ENCODE results near the gene NSMF.

The NSMF gene

GRCh38 chr9:137435381-137435891 is 23.7 kb downstream of the NSMF start:
- H3K9me3 ChIP-seq (ENCODE audit: low read depth, low read length), result no peaks in the 10 kb centered on the region
- no peak overlapping the region for H3K4me3 ChIP-seq
- H3K27ac ChIP-seq, result no peak overlapping the region
- no peak overlapping the region for H3K9ac ChIP-seq (ENCODE audit: insufficient read length)
- DNase-seq (ENCODE audit: low read depth, low spot score), result no peak
- no peaks in the 10 kb centered on the region for H3K36me3 ChIP-seq (ENCODE audit: insufficient read depth, low read length)
- TF ChIP-seq FOXP2 (optimal IDR thresholded peaks at IDR 0.05; ENCODE audit: control extremely low read depth, extremely low read length, insufficient read depth) (no peak), EZH2 (IDR thresholded peaks at IDR 0.05) (no peak), POLR2AphosphoS5 (IDR thresholded peaks at IDR 0.05; ENCODE audit: borderline replicate concordance, low read depth, low read length) (no peak)

- no peak for DNase-seq (ENCODE audit: low read depth, low spot score)
- Histone ChIP-seq H3K9me3 (ENCODE audit: low read depth, low read length) (no peaks in the 10 kb centered on the region), H3K9ac (ENCODE audit: insufficient read length) (no peak overlapping the region), H3K36me3 (ENCODE audit: insufficient read depth, low read length) (no peaks in the 10 kb centered on the region), H3K27ac (no peak overlapping the region), H3K4me3 (no peak overlapping the region)
- TF ChIP-seq EZH2 (IDR thresholded peaks at IDR 0.05), result no peak
- no peak for TF ChIP-seq POLR2AphosphoS5 (IDR thresholded peaks at IDR 0.05; ENCODE audit: borderline replicate concordance, low read depth, low read length)
- no peak for TF ChIP-seq FOXP2 (optimal IDR thresholded peaks at IDR 0.05; ENCODE audit: control extremely low read depth, extremely low read length, insufficient read depth)
Measured at GRCh38 chr9:137434498-137435380, 24.4 kb downstream of the NSMF start.

- no peak for TF ChIP-seq EZH2 (IDR thresholded peaks at IDR 0.05)
- TF ChIP-seq POLR2AphosphoS5 (IDR thresholded peaks at IDR 0.05; ENCODE audit: borderline replicate concordance, low read depth, low read length), result no peak
- no peak for TF ChIP-seq FOXP2 (optimal IDR thresholded peaks at IDR 0.05; ENCODE audit: control extremely low read depth, extremely low read length, insufficient read depth)
- H3K27ac ChIP-seq, result no peak overlapping the region
- no peak for DNase-seq (ENCODE audit: low read depth, low spot score)
- H3K9ac ChIP-seq (ENCODE audit: insufficient read length), result no peak overlapping the region
- no peaks in the 10 kb centered on the region for H3K9me3 ChIP-seq (ENCODE audit: low read depth, low read length)
- no peaks in the 10 kb centered on the region for H3K36me3 ChIP-seq (ENCODE audit: insufficient read depth, low read length)
- H3K4me3 ChIP-seq, result no peak overlapping the region
Measured at GRCh38 chr9:137433916-137434431, 25.2 kb downstream of the NSMF start.

GRCh38 chr9:137433349-137433915 is 25.7 kb downstream of the NSMF start:
- no peak overlapping the region for H3K9ac ChIP-seq (ENCODE audit: insufficient read length)
- H3K27ac ChIP-seq, result no peak overlapping the region
- no peaks in the 10 kb centered on the region for H3K9me3 ChIP-seq (ENCODE audit: low read depth, low read length)
- TF ChIP-seq POLR2AphosphoS5 (IDR thresholded peaks at IDR 0.05; ENCODE audit: borderline replicate concordance, low read depth, low read length) (no peak), FOXP2 (optimal IDR thresholded peaks at IDR 0.05; ENCODE audit: control extremely low read depth, extremely low read length, insufficient read depth) (no peak), EZH2 (IDR thresholded peaks at IDR 0.05) (no peak)
- DNase-seq (ENCODE audit: low read depth, low spot score), result no peak
- no peaks in the 10 kb centered on the region for H3K36me3 ChIP-seq (ENCODE audit: insufficient read depth, low read length)
- H3K4me3 ChIP-seq, result no peak overlapping the region

- H3K4me3 ChIP-seq, result no peak overlapping the region
- no peaks in the 10 kb centered on the region for H3K9me3 ChIP-seq (ENCODE audit: low read depth, low read length)
- no peaks in the 10 kb centered on the region for H3K36me3 ChIP-seq (ENCODE audit: insufficient read depth, low read length)
- H3K9ac ChIP-seq (ENCODE audit: insufficient read length), result no peak overlapping the region
- H3K27ac ChIP-seq, result no peak overlapping the region
- no peak for TF ChIP-seq FOXP2 (optimal IDR thresholded peaks at IDR 0.05; ENCODE audit: control extremely low read depth, extremely low read length, insufficient read depth)
- no peak for TF ChIP-seq EZH2 (IDR thresholded peaks at IDR 0.05)
- no peak for TF ChIP-seq POLR2AphosphoS5 (IDR thresholded peaks at IDR 0.05; ENCODE audit: borderline replicate concordance, low read depth, low read length)
- DNase-seq (ENCODE audit: low read depth, low spot score), result no peak
Measured at GRCh38 chr9:137432687-137433348, 26.3 kb downstream of the NSMF start.

GRCh38 chr9:137431416-137431931 is 27.7 kb downstream of the NSMF start:
- Histone ChIP-seq H3K9me3 (ENCODE audit: low read depth, low read length) (no peaks in the 10 kb centered on the region), H3K27ac (no peak overlapping the region), H3K9ac (ENCODE audit: insufficient read length) (no peak overlapping the region), H3K36me3 (ENCODE audit: insufficient read depth, low read length) (no peaks in the 10 kb centered on the region), H3K4me3 (no peak overlapping the region)
- TF ChIP-seq FOXP2 (optimal IDR thresholded peaks at IDR 0.05; ENCODE audit: control extremely low read depth, extremely low read length, insufficient read depth), result no peak
- no peak for DNase-seq (ENCODE audit: low read depth, low spot score)

GRCh38 chr9:137430723-137431415 is 28.3 kb downstream of the NSMF start:
- Histone ChIP-seq H3K4me3 (no peak overlapping the region), H3K9ac (ENCODE audit: insufficient read length) (no peak overlapping the region)

More at GRCh38 chr9:137430723-137431415, 28.3 kb downstream of the NSMF start:
- DNase-seq (ENCODE audit: low read depth, low spot score), result no peak
- Histone ChIP-seq H3K9me3 (ENCODE audit: low read depth, low read length) (no peaks in the 10 kb centered on the region), H3K27ac (no peak overlapping the region), H3K36me3 (ENCODE audit: insufficient read depth, low read length) (no peaks in the 10 kb centered on the region)
- TF ChIP-seq EZH2 (IDR thresholded peaks at IDR 0.05) (no peak), FOXP2 (optimal IDR thresholded peaks at IDR 0.05; ENCODE audit: control extremely low read depth, extremely low read length, insufficient read depth) (no peak), POLR2AphosphoS5 (IDR thresholded peaks at IDR 0.05; ENCODE audit: borderline replicate concordance, low read depth, low read length) (no peak)

Measured in SK-N-MC (cell line).